ENCODE measurements around the gene LRBA.
"Not testable (repeated sequence)": the region's sequence is repeated elsewhere in the genome, so short reads cannot be mapped to it uniquely, and the experiment has no call there.

LRBA gene

GRCh38 chr4:151021637-151022334 is 6.7 kb upstream of the LRBA start:
- DNase-seq: no peak

DNA sequence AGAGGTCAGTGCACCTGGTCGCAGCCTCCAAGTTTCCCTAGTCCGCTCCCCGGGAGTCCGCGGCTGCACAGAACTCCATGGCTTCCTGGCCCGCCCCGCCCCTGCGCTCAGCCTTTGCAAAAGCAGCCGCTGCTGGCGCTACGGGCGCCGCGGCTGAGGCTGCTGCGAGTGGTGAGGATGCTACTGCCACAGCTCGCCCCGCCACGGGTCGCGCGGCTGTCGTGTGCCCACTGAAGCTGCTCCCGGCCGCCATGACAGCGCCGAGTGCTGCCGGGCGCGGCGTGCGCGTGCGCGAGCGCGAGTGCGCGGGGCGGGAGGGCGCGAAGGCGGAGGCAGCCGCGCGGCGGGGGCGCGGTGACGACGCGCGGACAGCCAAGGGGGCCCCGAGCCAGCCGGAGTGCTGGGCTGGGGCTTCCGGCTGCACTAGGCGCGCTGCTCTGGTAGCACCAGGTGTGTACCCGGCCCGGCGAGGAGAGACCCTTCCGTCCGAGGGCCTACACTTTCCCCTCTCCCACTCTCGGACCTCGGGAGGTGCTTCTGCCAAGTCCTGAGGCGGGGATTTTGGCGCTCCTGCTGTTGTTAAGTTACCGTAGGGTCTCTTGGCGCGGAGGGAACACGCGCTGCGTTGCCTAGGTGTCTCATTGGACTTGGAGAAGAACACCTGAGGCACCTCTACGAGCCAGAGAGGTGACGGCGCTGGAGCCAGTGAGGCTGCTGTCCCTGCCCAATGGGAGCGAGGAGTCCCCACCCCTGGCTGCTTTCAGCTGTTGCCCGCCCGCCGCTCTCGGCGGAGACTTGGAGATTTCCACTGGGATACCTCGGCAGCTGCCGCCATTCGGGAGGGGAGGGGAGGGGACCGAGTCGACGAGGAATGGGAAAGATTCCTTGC is 619 bp upstream of the LRBA start:
- peak; percentile 41 to 79 for DNase-seq

DNA sequence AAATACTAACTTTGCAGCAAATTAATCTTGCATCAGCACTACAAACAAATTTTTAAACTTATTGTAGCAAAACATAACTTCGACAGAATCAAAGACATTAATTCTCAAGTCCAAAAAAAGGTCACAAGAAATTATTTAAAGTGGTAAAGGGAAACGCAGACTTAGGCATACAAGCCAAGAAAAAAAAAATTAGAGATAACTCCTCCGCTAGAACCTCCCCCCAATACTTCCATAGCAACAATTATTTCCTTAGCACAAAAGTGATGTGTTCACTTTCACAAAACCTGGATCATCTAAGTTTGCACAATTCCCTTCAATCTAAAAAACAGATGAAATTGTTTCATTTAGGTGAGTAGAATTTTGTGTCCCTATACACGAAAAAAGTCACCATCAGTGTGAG is 1.1 kb downstream of the LRBA start:
- no peak for DNase-seq

DNA sequence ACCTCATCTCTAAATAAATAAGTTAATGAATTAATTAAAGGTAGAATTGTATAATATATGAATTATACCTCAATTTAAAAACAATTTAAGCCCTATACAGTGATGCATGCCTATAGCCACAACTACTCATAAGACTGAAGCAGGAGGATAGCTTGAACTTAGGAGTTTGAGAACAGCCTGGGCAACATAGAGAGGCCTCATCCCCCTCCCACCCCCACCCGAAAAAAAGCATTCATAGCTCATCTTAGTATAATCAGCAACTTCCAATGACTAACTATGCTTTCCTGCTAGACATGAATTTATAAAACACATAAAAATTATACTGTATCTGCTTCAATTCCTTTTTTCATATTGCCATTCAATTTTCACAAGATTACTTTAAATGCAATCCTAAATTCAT is 1.6 kb downstream of the LRBA start:
- DNase-seq: no peak

GRCh38 chr4:151012820-151013219 is 2.3 kb downstream of the LRBA start:
- no peak for DNase-seq

GRCh38 chr4:151012376-151012775 is 2.7 kb downstream of the LRBA start:
- no peak for DNase-seq

- no peak for DNase-seq
Observed at GRCh38 chr4:151004222-151004621, 10.9 kb downstream of the LRBA start.

GRCh38 chr4:151000747-151001429 is 14.2 kb downstream of the LRBA start:
- DNase-seq: no peak

- no peak for DNase-seq
Observed at GRCh38 chr4:150999086-150999485, 16.0 kb downstream of the LRBA start.

GRCh38 chr4:150997141-150997540 is 17.9 kb downstream of the LRBA start:
- DNase-seq: no peak

- DNase-seq: no peak
Observed at GRCh38 chr4:150994721-150995120, 20.4 kb downstream of the LRBA start.

GRCh38 chr4:150993577-150993976 is 21.5 kb downstream of the LRBA start:
- not testable (repeated sequence) for DNase-seq

GRCh38 chr4:150990993-150991392 is 24.1 kb downstream of the LRBA start:
- DNase-seq: no peak

DNA sequence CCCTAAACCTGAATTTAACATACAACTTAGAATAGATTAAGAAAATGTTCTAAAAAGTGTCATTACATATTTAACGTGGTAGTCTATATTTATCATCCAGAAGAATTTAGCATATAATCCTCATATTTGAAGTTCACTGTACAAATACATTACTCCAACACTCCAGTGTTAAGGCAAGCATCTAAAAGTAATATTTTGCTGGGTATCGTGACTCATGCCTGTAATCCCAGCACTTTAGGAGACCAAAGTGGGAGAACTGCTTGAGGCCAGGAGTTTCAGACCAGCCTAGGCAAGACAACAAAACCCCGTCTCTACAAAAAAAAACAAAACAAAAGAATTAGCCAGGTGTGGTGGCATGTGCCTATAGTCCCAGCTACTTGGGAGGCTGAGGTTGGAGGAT is 24.8 kb downstream of the LRBA start:
- DNase-seq: no peak

DNA sequence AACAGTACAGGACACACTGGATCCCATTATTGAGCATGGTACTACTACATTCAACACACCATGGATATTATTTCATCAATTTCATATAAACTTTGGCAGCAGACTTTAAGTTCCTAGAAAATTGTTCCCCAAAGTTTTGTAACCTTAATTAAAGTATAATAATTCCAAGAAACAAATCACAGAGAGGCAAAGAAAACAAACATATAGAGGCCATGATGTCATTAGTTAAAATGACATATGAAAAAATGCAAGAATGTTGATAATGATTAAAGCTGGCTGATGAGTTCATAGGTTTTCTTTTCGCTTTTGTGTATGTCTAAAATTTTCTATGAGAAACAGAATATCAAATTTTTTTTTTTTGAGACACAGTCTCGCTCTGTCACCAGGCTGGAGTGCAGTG is 26.8 kb downstream of the LRBA start:
- no peak for DNase-seq

DNA sequence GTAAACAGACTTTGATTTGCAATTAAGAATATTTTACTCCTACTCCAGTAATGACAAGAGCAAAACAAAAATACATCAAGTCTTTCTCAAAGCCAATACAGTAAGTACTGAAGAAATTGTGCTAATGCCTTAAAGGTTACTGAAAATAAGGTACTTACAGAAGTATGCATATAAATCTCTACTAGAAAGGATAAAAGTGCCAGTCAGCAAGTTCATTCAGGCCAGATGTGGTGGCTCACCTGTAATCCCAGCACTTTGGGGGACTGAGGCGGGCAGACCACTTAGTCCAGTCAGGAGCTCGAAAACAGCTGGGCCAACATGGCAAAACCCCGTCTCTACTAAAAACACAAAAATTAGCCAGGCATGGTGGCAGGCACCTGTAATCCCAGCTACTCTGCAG is 27.9 kb downstream of the LRBA start:
- DNase-seq: no peak

DNA sequence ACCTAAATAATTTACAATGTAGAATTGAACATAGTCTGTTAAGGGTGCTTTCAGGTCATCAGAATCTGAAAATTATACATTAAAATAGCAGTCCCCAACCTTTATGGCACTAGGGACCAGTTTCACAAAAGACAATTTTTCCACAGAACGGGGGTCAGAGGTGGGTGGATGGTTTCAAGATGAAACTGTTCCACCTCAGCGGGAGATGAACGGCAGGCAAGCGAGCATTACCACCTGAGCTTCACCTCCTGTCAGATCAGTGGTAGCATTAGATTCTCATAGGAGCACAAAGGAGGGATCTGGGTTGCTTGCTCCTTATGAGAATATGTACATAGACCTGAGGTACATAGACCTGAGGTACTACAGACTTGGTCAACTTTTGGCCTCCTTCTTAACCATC is 29.0 kb downstream of the LRBA start:
- no peak for DNase-seq

DNA sequence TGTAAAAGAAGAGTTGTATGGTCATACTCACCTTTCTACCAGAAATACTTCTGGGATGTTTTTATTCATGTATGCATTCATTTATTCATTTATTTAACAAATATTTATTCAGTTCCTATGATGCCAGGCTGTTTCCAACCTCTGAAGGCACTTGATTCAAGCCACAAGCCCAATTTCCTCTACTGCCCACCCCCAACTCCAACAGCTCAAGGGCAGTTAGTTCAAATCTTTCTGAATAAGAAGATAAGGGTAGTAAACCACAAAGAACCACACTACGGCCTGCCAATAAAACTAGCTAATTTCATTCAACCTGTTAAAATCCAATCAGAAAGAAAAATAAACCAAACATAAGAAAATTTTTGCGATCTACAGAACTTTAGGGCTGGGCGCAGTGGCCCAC is 31.2 kb downstream of the LRBA start:
- no peak for DNase-seq

DNA sequence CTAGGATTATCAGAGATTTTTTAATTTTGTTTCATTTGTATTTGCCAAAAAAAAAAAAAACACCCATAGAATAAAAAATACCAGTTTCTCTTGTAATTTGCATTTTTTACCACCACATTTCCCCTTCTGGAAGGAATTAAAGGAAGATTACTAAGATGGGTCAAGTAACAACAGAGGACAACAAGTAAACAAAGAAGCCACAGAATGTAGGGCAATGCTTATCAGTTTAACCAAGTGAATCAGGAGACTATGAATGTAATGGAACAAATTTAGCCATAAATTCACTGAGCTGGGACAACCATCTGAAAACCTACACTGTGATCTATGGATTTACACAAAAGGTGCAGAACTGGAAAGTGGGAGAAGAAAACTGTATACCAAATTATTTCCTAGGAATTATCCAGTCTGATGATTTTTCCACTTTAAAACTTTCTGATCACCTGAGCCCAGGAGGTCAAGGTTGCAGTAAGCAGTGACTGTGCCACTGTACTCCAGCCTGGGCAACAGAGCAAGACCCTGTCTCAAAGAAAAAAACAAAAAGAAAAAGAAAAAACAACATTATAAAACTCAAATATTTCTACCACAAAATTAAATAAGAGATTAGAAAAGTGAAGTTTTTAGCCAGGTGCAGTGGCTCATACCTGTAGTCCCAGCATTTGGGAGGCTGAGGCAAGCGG is 32.4 kb downstream of the LRBA start:
- DNase-seq: no peak

- no peak for DNase-seq
Observed at GRCh38 chr4:150978738-150979575, 36.1 kb downstream of the LRBA start.

GRCh38 chr4:150976478-150977118 is 38.5 kb downstream of the LRBA start:
- DNase-seq: no peak

- DNase-seq: no peak
Observed at GRCh38 chr4:150974750-150975149, 40.3 kb downstream of the LRBA start.

Data from NCI-H524 (cell line).